Progenitor cell of endocrine pancreas (in vitro differentiated cells): Measurements from ENCODE around the gene GPR107. TPM values are rescaled to one million over a fixed set of nuclear protein-coding genes. Genes with fewer than 3 reads are reported as not detected.

Experiments
- DNase-seq: peaks from one replicate; pipeline ENCODE4 v3.0.0; 2021; ENCODE audit warnings: low spot score; ENCODE audit not compliant: unreplicated experiment
- H3K27ac Mint-ChIP-seq: 2 replicates; pipeline ENCODE4 v1.8.0; 2021; ENCODE audit warnings: mild to moderate bottlenecking, moderate library complexity, mixed read lengths
- H3K27me3 Mint-ChIP-seq: 2 replicates; pipeline ENCODE4 v1.8.0; 2021; ENCODE audit warnings: mixed read lengths
- H3K36me3 Mint-ChIP-seq: 2 replicates; pipeline ENCODE4 v1.8.0; 2022; ENCODE audit warnings: mixed read lengths; ENCODE audit not compliant: insufficient read depth
- H3K4me1 Mint-ChIP-seq: 2 replicates; pipeline ENCODE4 v1.8.0; 2021; ENCODE audit warnings: low read depth, mixed read lengths
- H3K4me3 Mint-ChIP-seq: 2 replicates; pipeline ENCODE4 v1.8.0; 2021; ENCODE audit warnings: low read depth, mild to moderate bottlenecking, moderate library complexity, mixed read lengths
- H3K9me3 Mint-ChIP-seq: 2 replicates; pipeline ENCODE4 v1.8.0; 2021; ENCODE audit warnings: low read depth, mixed read lengths
- total RNA-seq: library from RNA; stranded (reverse); gene quantifications from 2 replicates; pipeline ENCODE4 v1.2.1, GENCODE V29; 2021
- TF ChIP-seq, protein P1 (sequence below): fragments of 200-600 bp; sonication (generic); IDR thresholded peaks from one replicate; pipeline ENCODE4 v1.5.0; 2021; ENCODE audit warnings: antibody characterized with exemption, mild to moderate bottlenecking; ENCODE audit not compliant: unreplicated experiment

Gene GPR107
- total RNA-seq, 1 donor from 2014 or later: 48.7 TPM

DNA sequence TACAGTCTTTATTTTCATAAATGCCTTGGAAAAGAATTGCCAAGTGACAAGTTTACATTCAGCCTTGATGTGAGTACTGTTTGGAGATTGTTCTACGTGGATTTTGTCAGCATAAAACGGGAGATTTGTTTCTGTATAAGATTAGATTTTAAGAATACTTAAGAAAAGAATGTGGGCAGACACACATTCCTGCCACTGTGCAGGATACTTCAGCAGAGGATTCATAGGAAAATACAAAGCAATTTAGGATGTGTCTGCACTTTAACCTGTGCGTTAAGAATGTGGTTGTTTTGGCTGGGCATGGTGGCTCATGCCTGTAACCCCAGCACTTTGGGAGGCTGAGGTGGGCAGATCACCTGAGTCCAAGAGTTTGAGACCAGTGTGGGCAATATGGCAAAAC, 37.2 kb downstream of the GPR107 start:
- peaks cover 23% of the 10 kb centered on the region for H3K36me3 Mint-ChIP-seq

DNA sequence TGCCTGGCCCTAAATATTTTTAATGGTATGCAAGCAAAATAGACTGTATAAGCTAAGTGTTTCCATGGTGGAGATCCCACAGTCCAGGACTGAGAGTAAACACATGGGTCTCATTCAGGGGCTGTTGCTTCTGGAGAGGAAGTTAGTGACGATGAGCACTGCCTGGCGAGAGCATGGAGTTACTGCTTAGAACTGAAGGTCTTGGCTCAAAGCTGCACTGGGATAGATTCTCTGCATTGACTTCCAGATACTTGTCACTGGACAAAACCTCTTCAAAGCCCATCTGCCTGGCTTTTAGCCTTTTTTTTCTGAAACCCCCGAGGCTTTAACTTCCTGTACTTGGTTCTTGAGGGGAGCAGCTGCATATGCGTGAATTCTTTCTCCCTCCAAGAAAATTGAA, 39.2 kb downstream of the GPR107 start:
- Mint-ChIP-seq H3K36me3 (peaks cover 27% of the 10 kb centered on the region), H3K4me1 (no peaks in the 10 kb centered on the region), H3K4me3 (no peak overlapping the region), H3K27ac (peak overlapping the region; percentile 4), H3K9me3 (no peaks in the 10 kb centered on the region), H3K27me3 (no peaks in the 10 kb centered on the region)
- TF ChIP-seq, protein P1, sequence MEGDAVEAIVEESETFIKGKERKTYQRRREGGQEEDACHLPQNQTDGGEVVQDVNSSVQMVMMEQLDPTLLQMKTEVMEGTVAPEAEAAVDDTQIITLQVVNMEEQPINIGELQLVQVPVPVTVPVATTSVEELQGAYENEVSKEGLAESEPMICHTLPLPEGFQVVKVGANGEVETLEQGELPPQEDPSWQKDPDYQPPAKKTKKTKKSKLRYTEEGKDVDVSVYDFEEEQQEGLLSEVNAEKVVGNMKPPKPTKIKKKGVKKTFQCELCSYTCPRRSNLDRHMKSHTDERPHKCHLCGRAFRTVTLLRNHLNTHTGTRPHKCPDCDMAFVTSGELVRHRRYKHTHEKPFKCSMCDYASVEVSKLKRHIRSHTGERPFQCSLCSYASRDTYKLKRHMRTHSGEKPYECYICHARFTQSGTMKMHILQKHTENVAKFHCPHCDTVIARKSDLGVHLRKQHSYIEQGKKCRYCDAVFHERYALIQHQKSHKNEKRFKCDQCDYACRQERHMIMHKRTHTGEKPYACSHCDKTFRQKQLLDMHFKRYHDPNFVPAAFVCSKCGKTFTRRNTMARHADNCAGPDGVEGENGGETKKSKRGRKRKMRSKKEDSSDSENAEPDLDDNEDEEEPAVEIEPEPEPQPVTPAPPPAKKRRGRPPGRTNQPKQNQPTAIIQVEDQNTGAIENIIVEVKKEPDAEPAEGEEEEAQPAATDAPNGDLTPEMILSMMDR: no peak
- DNase-seq: no peak

More for the DNA sequence above, 37.2 kb downstream of the GPR107 start:
- H3K4me3 Mint-ChIP-seq: no peak overlapping the region
- H3K9me3 Mint-ChIP-seq: no peaks in the 10 kb centered on the region
- no peak overlapping the region for H3K27ac Mint-ChIP-seq
- TF ChIP-seq, protein P1: no peak
- no peaks in the 10 kb centered on the region for H3K27me3 Mint-ChIP-seq
- H3K4me1 Mint-ChIP-seq: no peaks in the 10 kb centered on the region
- no peak for DNase-seq

DNA sequence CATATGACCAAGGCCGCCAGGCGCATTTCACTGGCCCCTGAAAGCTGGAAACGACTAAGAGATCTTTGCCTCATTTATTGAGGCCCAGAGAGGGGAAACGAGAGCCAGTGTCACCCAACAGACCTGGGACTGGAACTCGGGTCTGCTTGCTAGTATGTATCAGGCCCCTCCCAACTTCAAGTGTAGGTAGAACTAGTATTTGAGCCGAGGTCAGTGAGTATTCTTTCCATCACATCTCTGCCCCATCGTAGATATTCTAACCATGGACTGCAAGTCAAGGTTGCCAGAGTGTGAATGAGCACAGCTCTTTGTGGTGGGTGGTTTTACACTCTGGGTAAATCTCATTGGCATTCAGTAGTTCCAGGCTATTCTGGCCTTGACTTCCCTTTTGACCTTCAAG, 42.2 kb downstream of the GPR107 start:
- Mint-ChIP-seq H3K9me3 (no peaks in the 10 kb centered on the region), H3K27ac (no peak overlapping the region), H3K4me3 (no peak overlapping the region), H3K36me3 (peaks cover 23% of the 10 kb centered on the region), H3K27me3 (no peaks in the 10 kb centered on the region), H3K4me1 (no peaks in the 10 kb centered on the region)
- no peak for DNase-seq
- TF ChIP-seq, protein P1: no peak

DNA sequence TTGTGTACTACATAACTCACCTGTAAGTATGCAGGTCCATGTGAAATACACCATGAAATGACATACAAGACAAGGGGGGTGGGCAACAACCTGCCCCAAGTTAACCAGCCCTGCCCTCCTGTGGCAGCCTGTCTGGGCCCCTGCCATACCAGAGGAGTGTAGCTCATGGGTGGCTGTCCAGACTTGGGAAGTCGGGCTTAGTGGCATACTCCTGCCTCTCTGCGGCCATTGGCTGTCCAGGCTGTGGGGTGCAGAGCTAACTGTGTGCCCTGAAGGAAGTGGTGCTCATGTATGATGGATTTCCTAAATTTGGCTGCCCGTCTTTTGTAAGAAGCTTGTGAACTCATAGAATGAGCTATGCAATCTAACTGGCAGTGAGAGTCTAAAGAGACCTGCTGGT, 47.0 kb downstream of the GPR107 start:
- H3K27me3 Mint-ChIP-seq: no peaks in the 10 kb centered on the region
- peaks cover 9% of the 10 kb centered on the region for H3K36me3 Mint-ChIP-seq
- no peak overlapping the region for H3K27ac Mint-ChIP-seq

DNA sequence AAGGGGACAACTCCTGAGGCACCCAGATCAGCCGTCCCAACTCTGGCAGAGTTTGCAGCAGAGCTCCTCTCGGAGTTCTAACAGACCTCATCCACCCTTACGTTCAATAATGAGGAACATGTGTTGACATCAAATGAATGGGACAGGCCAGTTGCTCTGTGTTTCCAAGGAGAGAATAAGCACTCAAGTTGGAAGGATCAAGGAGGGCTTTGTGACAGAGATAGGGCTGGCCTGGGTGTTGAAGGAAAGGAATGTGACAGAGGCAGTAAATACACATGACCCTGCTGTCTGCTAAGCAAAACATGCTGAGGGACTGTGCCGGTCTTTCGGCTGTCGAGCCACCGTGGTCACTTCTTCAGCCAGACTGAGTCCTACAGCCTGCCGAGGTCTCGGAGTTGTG, 48.2 kb downstream of the GPR107 start:
- TF ChIP-seq, protein P1: no peak
- H3K27me3 Mint-ChIP-seq: no peaks in the 10 kb centered on the region
- no peak for DNase-seq
- peaks cover 7% of the 10 kb centered on the region for H3K36me3 Mint-ChIP-seq
- H3K4me1 Mint-ChIP-seq: no peaks in the 10 kb centered on the region
- H3K4me3 Mint-ChIP-seq: no peak overlapping the region
- no peak overlapping the region for H3K27ac Mint-ChIP-seq
- H3K9me3 Mint-ChIP-seq: no peaks in the 10 kb centered on the region

More for the DNA sequence above, 47.0 kb downstream of the GPR107 start:
- no peaks in the 10 kb centered on the region for H3K4me1 Mint-ChIP-seq
- TF ChIP-seq, protein P1: no peak
- no peak for DNase-seq
- no peak overlapping the region for H3K4me3 Mint-ChIP-seq
- no peaks in the 10 kb centered on the region for H3K9me3 Mint-ChIP-seq
